SK-N-SH (cell line): Measurements from ENCODE around the gene REV1.

ENCODE experiments used
- EP300 ChIP-seq, 2 experiments: IDR thresholded peaks; 2 replicates each; pipeline versions ENCODE4 v1.4.0 to v1.6.1; 2012; ENCODE audit warnings: borderline replicate concordance in 1 of 2, low read depth in 1 of 2, low read length in 1 of 2
- EZH2phosphoT487 ChIP-seq: fragments of 200-600 bp; sonication (generic); IDR thresholded peaks from 2 replicates; pipeline ENCODE4 v1.6.1; 2017; ENCODE audit warnings: low read depth, mixed run types, mild to moderate bottlenecking, antibody characterized with exemption, moderate library complexity, borderline replicate concordance
- POLR2AphosphoS5 ChIP-seq: IDR thresholded peaks from 2 replicates; pipeline ENCODE4 v1.6.1; 2012; ENCODE audit warnings: low read depth, low read length
- SMC3 ChIP-seq: IDR thresholded peaks from 2 replicates; pipeline ENCODE4 v1.6.1; 2012; ENCODE audit warnings: low read depth, low read length, improper control_type of control experiment
- TAF1 ChIP-seq: IDR thresholded peaks from 2 replicates; pipeline ENCODE4 v1.6.1; 2012; ENCODE audit warnings: low read depth, mild to moderate bottlenecking, low read length, moderate library complexity, borderline replicate concordance
- TF ChIP-seq, protein P1 (sequence below): fragments of 200-600 bp; sonication (generic); IDR thresholded peaks from 2 replicates; pipeline ENCODE4 v1.6.1; 2017; ENCODE audit warnings: antibody characterized with exemption, mild to moderate bottlenecking, moderate library complexity
- TF ChIP-seq, protein P2 (sequence below): IDR thresholded peaks from 2 replicates; pipeline ENCODE4 v1.4.0; 2012; ENCODE audit warnings: low read depth
- TF ChIP-seq, protein P3 (sequence below): IDR thresholded peaks from 2 replicates; pipeline ENCODE4 v1.6.1; 2012; ENCODE audit warnings: mild to moderate bottlenecking, low read depth, low read length, moderate library complexity
- TF ChIP-seq, protein P4 (sequence below): fragments of 150-350 bp; IDR thresholded peaks from 2 replicates; pipeline ENCODE4 v1.6.1; 2016; ENCODE audit warnings: mild to moderate bottlenecking, low read depth, low read length

DNA sequence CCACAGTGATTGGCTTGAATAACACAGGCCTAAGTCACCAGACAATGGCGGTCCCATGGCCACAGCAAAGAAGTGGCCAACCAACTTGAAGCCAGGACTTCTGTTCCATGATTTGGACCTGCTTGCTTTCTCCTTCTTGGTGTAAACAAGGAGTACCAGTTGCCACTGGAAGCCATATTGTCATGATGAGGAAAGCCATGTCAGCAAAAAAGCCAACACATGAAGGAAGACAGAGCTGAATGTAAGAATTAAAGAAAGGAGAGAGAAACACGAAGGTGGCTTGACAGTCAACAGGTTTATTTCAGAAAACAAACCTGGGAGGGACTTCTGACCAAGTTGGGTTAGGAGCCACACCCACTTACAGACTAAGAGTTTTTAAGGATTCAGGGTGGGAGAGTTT is 32.3 kb upstream of the REV1 start:
- TF ChIP-seq, protein P1, sequence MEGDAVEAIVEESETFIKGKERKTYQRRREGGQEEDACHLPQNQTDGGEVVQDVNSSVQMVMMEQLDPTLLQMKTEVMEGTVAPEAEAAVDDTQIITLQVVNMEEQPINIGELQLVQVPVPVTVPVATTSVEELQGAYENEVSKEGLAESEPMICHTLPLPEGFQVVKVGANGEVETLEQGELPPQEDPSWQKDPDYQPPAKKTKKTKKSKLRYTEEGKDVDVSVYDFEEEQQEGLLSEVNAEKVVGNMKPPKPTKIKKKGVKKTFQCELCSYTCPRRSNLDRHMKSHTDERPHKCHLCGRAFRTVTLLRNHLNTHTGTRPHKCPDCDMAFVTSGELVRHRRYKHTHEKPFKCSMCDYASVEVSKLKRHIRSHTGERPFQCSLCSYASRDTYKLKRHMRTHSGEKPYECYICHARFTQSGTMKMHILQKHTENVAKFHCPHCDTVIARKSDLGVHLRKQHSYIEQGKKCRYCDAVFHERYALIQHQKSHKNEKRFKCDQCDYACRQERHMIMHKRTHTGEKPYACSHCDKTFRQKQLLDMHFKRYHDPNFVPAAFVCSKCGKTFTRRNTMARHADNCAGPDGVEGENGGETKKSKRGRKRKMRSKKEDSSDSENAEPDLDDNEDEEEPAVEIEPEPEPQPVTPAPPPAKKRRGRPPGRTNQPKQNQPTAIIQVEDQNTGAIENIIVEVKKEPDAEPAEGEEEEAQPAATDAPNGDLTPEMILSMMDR, result no peak
- TF ChIP-seq EZH2phosphoT487, result no peak
- no peak for TF ChIP-seq POLR2AphosphoS5
- no peak for TF ChIP-seq SMC3
- TF ChIP-seq TAF1, result no peak
- TF ChIP-seq, protein P2, sequence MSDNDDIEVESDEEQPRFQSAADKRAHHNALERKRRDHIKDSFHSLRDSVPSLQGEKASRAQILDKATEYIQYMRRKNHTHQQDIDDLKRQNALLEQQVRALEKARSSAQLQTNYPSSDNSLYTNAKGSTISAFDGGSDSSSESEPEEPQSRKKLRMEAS, result no peak
- TF ChIP-seq, protein P3, sequence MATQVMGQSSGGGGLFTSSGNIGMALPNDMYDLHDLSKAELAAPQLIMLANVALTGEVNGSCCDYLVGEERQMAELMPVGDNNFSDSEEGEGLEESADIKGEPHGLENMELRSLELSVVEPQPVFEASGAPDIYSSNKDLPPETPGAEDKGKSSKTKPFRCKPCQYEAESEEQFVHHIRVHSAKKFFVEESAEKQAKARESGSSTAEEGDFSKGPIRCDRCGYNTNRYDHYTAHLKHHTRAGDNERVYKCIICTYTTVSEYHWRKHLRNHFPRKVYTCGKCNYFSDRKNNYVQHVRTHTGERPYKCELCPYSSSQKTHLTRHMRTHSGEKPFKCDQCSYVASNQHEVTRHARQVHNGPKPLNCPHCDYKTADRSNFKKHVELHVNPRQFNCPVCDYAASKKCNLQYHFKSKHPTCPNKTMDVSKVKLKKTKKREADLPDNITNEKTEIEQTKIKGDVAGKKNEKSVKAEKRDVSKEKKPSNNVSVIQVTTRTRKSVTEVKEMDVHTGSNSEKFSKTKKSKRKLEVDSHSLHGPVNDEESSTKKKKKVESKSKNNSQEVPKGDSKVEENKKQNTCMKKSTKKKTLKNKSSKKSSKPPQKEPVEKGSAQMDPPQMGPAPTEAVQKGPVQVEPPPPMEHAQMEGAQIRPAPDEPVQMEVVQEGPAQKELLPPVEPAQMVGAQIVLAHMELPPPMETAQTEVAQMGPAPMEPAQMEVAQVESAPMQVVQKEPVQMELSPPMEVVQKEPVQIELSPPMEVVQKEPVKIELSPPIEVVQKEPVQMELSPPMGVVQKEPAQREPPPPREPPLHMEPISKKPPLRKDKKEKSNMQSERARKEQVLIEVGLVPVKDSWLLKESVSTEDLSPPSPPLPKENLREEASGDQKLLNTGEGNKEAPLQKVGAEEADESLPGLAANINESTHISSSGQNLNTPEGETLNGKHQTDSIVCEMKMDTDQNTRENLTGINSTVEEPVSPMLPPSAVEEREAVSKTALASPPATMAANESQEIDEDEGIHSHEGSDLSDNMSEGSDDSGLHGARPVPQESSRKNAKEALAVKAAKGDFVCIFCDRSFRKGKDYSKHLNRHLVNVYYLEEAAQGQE, result no peak
- no peak for TF ChIP-seq EP300 (IDR thresholded peaks at IDR 0.05; ENCODE audit: borderline replicate concordance in 1 of 2, low read depth in 1 of 2, low read length in 1 of 2)
- TF ChIP-seq, protein P4, sequence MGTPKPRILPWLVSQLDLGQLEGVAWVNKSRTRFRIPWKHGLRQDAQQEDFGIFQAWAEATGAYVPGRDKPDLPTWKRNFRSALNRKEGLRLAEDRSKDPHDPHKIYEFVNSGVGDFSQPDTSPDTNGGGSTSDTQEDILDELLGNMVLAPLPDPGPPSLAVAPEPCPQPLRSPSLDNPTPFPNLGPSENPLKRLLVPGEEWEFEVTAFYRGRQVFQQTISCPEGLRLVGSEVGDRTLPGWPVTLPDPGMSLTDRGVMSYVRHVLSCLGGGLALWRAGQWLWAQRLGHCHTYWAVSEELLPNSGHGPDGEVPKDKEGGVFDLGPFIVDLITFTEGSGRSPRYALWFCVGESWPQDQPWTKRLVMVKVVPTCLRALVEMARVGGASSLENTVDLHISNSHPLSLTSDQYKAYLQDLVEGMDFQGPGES, result no peak
